ENCODE results near the gene CHAT. TPM values are rescaled to one million over a fixed set of nuclear protein-coding genes. Genes with fewer than 3 reads are reported as not detected.

CHAT gene
- total and polyA plus RNA-seq, 2 donors (not counting 3 experiments of a cell fraction or from before 2014, with no cell fraction given), result not detected

DNA sequence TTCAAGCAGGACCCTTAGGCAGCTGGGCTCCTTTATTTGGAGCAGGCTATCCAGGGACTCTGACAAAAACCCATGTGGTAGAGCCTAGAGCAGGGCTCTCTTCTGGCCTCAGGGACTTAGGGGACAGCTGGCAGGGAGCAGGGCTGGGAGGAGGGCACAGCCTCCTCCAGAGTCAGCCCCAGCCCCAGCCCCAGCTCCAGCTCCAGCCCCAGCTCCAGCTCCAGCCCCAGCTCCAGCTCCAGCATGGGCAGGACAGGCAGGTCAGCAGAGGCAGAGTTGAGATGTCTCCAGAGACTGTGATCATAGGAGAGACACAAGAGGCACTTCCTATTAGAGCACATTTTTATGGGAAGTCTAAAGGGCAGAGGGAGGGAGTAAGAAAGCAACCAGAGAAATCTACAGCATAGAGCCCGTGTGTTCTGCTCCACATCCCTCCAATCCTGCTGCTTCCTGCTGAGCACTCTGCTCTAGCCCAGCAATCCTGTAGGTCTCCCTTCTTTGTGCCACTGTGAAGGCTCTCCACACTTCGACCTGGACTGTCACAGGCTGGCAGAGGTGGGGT lies 52.3 kb downstream of the CHAT start:
- ChIA-PET POLR2A (no interaction called here), CTCF (no interaction called here)
- H3K9me3 ChIP-seq (replicated peaks; ENCODE audit: control insufficient read depth, insufficient read depth, low read length), result no peaks in the 10 kb centered on the region
- H2AFZ ChIP-seq (ENCODE audit: low read depth, low read length), result no peak overlapping the region
- dilution Hi-C loops (cut with MboI; ENCODE audit: extremely low pct_ligation_motif_present, low sequenced_read_pairs) (no loop called here), intact Hi-C loops (cut with micrococcal nuclease) (no loop called here)
- H3K9me1 ChIP-seq (replicated peaks; ENCODE audit: control insufficient read depth, extremely low read depth, insufficient read depth, low read length), result no peaks in the 10 kb centered on the region
- H3K4me1 ChIP-seq (ENCODE audit: control insufficient read depth, extremely low read depth, insufficient read depth, low read length), result no peaks in the 10 kb centered on the region
- FAIRE-seq, result no peak
- no peak for TF ChIP-seq MYC (IDR thresholded peaks at IDR 0.05; ENCODE audit: low read depth, low read length)
- TF ChIP-seq MAX (IDR thresholded peaks at IDR 0.05; ENCODE audit: insufficient read depth, insufficient read length), result no peak
- no peak for TF ChIP-seq POLR2AphosphoS5 (IDR thresholded peaks at IDR 0.05; ENCODE audit: insufficient read depth, low read depth, low read length)
- no peak for TF ChIP-seq JUN (IDR thresholded peaks at IDR 0.05; ENCODE audit: borderline replicate concordance, insufficient read depth, insufficient read length, low read depth)
- no peak for TF ChIP-seq FOS (IDR thresholded peaks at IDR 0.05; ENCODE audit: borderline replicate concordance, insufficient read depth, low read length)
- TF ChIP-seq CTCF (IDR thresholded peaks at IDR 0.05; ENCODE audit: extremely low read depth in 1 of 2, insufficient read depth in 1 of 2, low read depth in 1 of 2, low read length in 2 of 2), result no peak
- TF ChIP-seq EZH2 (IDR thresholded peaks at IDR 0.05; ENCODE audit: borderline replicate concordance, low read depth, low read length, severe bottlenecking), result no peak
- TF ChIP-seq GATA2 (IDR thresholded peaks at IDR 0.05; ENCODE audit: insufficient read depth, insufficient read length, low read depth, low read length), result no peak
- TF ChIP-seq POLR2A (IDR thresholded peaks at IDR 0.05; ENCODE audit: low read depth, low read length), result no peak
- BruUV-seq (replicated peaks), result no TSS peak
- H4K20me1 ChIP-seq (replicated peaks; ENCODE audit: control insufficient read depth, extremely low read depth, insufficient read depth, low read length), result no peaks in the 10 kb centered on the region
- H3K27ac ChIP-seq (ENCODE audit: insufficient read depth, low read depth, low read length), result no peak overlapping the region
- no peak overlapping the region for H3K9ac ChIP-seq (replicated peaks; ENCODE audit: extremely low read depth, insufficient read depth, low read length)
- H3K79me2 ChIP-seq (ENCODE audit: control insufficient read depth, insufficient read depth, low read length), result no peaks in the 10 kb centered on the region
- no peaks in the 10 kb centered on the region for H3K36me3 ChIP-seq (ENCODE audit: control insufficient read depth in 2 of 2, extremely low read depth in 1 of 2, insufficient read depth in 2 of 2, low read length in 2 of 2)
- DNase-seq (ENCODE audit: low read depth, low spot score), result no peak
- H3K4me3 ChIP-seq (replicated peaks in 1 of 3; ENCODE audit: insufficient read depth in 1 of 3, low read depth in 1 of 3, low read length in 3 of 3), result no peak overlapping the region
- H3K4me2 ChIP-seq (ENCODE audit: insufficient read depth, low read length), result no peak overlapping the region
- H3K27me3 ChIP-seq (ENCODE audit: control insufficient read depth in 2 of 2, insufficient read depth in 2 of 2, low read length in 2 of 2), result peaks cover 0 to 2% of the 10 kb centered on the region in 2 experiments
